GM18868 (cell line): Measurements from ENCODE around the gene CXCL3.

ENCODE experiments used
- ATAC-seq: cut with Tn5 transposase; IDR thresholded peaks from one replicate; pipeline ENCODE4 v1.9.1; 2021; ENCODE audit warnings: mild to moderate bottlenecking, moderate library complexity; ENCODE audit not compliant: unreplicated experiment

Gene CXCL3

DNA sequence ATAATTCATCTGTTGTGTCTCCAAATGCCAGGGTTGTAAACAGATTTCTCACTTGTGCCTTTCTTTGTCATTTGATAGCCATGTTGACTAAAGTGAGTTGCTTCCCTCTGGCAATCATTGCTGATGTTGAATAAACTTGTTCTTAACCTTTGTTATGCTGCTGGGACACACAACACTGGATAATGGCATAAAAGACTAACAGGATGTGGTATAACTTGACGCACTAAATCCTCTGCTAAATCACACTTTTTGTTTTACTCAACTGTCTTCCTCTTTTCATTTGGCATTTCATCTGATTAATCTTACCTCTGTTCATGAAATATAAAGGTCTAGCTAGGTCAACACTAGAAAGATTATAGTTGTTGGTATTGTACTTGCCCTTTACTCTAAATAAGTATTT lies 22.4 kb downstream of the CXCL3 start:
- ATAC-seq: no peak

DNA sequence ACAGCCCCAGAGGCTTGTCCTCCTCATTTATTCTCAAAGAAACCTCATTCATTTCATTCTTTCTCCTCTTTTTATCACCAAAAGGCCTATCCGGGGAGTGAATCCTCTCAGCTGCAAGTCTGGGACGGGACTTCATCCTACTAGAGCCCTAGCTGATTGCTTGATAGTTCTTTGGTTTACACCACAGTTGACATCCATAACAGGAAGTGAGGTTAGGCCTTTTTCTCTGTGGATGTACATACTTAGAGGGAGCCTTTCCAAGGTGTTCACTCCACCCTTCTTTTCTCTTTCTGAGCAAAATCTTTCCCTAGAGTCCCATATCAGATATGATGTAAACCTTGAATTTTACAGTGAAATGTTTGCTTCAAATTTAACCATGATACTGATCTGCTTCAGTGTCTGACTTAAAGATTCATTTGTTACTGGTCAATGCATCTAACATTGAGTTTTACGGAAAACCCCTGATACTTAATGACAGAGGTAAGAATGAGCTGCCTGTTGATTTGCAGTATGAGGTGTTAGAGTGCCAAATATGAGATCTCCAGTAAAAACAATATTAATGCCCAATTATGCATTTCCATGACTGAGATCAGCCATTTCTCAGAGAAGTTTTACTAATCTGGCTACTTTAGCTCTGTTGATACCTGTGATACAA lies 23.2 kb downstream of the CXCL3 start:
- no peak for ATAC-seq

DNA sequence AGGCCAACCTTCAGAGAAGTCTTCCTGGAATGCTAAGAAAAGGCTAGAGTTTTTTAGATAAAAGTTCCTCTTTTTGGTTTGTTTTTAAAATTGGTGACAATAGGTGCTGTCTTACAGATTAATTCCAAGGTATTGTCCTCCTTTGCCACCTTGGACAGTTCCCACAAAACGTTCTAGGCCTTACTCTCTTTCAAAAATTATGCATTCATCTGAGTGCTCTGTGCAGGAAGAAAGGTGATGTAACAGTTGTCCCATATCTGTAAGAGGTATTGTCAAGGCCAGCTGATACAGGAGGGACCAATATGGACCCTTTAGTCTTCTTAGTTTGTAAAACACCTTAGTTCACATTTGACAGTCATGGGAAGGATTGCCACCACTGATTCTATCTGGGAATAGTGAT lies 24.2 kb downstream of the CXCL3 start:
- no peak for ATAC-seq

DNA sequence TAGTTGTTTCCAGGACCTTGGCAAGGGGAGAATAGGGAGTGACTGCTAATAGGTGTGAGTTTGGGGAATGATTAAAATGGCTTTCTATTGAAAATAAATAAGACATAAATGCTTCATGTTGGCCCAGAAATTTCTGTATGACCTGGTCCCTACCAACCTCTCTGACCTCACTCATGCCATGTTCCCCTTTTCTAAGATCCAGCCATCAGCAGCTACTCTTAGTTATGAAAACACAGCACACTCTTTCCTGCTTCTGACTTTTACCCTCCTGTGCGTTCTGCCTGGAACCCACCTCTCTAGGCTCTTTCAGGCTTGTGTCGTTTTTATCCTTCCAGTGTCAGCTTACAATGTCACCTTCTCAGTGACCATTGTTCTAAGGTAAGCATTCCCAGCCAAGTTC lies 25.2 kb downstream of the CXCL3 start:
- ATAC-seq: no peak

DNA sequence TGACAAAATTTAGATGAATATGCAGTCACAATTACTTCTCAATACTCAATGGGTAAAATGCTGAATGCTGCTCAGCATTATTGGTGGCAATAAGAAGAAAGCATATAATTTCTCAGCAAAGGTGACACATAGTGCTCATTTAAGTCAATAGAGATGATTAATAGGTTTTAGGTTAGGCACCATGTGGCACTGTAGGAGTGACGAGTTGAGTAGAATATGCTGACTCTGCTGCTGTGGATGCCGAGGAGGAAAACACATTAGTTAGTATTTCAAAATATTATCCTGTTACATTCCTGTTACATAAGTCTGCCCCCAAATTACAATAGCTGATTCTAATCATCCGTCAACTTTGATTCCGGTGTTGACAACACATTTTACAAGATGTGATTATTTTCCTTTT lies 26.4 kb downstream of the CXCL3 start:
- ATAC-seq: no peak

DNA sequence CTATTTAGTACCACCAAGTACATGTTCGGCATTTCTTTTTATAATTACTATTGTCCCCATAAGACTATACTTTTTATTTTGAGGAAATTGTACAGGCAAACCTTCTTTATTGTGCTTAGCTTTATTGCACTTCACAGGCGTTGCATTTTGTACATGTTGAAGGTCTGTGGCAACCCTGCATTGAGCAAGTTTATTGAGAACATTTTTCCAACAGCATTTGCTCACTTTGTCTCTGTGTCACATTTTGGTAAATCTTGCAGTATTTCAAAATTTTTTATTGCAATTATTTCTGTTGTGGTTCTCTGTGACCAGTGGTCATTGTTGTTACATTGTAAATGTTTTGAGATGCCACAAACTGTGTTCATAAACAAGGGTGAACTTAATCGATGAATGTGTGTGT lies 29.2 kb downstream of the CXCL3 start:
- no peak for ATAC-seq

DNA sequence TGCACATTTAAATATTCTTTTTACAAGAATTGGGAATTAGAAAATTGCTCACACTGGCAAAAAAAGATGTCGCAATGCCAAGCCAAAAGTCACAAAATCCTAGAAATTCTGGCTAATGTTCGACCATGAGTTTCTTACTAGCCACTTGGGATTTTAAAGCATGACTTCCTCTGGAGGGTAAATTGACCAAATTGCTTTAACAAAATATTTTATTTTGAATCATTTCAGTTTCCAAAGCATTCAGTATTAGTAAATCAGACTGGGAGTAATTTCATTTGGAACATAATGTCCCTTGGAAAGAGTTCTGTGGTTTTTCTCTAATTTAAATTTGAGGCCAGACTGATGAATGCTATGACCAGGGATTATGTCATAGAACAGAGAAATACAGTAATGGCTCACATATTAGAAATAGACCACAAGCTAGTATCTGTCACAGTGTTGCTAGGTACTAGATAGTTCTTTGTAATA lies 32.4 kb downstream of the CXCL3 start:
- no peak for ATAC-seq

DNA sequence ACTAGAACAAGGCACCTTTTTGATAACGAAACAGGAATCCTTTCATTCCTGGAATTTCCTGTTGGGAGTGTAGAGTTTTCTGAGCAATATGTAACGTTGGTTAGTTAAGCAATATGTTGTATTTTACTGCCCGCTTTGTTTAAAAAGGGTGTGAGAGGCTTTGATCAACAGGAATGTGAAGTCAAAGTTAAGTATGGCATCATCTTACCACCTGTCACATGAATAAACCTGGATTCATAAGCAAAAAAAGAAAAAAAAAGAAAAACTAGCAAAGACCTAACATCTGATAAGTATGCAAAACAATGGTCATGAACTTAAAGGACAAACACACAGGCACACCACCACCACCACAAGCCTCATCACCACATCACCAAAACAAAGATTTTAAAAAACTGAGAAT lies 33.0 kb downstream of the CXCL3 start:
- no peak for ATAC-seq

DNA sequence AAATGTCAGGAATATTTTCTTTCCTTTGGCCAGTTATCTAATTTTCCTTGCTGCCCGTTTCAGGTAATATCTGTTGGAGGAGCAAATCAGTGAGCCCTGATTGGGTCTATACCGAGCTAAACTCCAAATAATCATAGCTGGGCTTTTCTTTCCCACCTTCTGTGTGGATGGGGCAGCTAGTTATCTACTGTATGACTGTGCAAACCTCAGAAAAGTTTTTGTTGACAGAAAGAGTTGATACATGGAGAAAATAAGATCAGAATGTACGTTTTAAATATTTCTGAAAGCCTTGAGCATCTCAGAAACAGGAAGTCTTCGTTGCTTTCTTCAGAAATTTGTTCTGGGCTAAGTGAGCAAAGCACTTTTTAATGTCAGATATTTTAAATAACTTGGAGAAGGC lies 33.8 kb downstream of the CXCL3 start:
- ATAC-seq: no peak

DNA sequence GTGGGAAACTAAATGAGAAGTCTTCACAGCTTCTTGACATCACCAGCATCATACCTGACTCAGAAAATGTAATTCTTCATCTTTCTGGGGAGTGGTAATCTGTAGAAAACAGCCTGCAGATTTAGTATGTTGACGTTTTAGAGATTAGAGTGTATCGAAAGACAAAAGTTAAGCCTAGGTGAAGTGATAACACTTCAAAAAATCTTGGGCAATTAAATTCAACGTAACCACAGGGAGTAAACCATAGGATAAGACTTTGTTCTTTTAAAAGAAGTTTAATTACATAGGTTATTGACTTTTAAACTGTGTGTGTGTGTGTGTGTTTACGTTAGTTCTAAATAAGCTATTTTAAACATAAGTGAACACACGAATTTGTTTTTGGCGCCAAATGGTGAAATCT lies 38.2 kb downstream of the CXCL3 start:
- ATAC-seq: no peak

DNA sequence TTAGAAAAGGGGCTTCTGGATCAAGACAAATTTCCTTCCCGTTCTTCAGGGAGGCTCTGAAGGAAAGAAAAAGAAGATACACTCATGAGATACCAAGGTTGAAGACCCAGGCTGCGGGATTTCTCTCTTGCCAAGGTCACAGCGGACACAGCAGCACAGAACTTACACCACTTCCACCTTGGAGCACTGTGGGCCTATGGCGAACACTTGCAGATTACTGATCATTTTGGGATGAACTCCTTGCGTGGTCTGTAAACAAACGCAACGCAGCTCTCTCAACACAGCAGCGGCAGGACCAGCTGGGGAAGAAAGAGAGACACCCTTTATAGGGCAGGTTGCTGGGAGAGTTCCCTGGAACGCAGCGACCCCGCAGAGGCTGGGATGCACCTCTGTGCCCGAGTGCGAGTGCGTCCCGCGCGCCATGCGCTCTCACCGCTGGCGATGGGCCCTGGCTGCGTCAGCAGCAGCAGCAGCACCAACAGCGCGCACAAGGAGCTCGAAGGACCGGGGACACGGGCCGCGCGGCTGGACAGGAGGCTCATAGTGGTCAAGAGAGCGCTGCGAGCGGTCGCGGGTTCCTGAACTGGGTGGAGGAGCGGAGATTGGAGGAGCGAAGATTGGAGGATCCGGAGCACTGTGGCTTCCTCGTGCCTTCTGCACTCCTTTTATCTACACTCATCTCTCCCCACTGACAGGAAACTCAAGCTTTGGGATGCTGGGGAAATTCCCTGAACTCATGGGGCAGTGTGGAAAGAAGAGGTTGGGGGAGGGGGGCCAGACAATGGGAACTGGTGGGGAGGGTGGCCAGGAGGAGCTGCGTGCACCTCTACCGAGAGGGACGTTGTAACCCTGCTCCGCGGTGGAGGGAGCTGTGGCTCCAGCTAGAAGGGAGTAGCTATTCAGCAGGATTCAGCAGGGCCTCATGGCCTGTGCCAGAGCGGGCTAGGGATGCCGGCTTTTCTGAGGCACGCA lies 40.2 kb downstream of the CXCL3 start, which contains the start of gene CXCL5:
Gene CXCL5, minus strand, starts transcription at position 638 of the 972 bp plus-strand sequence. Its CDS starts 96 bp downstream, at position 542.
- ATAC-seq: no peak

DNA sequence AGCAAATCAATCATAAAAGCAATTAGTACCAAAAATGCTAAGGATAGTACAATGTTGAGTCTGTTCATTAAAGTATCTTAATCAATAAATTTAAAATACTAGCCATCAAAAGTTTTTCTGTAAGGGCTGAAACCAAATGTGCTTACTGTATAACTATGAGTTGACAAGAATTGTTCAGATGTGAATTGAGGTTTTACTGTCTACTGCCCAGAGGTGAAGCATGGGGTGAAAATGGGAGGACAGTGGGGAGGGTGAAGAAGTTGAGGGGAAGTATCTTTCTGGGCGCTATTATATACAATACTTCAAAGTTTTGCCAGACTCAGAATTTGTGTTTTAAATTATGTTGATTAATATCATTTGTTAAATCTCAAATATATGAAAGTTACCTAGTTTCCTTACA lies 46.4 kb downstream of the CXCL3 start:
- ATAC-seq: no peak

DNA sequence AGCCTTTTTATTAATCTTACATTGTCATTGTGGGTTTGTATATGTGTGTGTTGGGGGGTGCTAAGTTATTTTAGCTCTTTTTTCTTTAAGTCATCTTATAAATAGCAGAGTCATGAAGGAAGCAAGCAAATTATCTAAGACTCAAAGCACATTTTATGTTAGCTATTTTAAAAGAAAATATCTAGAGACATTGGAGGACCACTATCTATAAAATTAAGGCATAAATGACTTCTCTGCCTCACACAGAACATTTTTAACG lies 46.8 kb downstream of the CXCL3 start:
- ATAC-seq: no peak

DNA sequence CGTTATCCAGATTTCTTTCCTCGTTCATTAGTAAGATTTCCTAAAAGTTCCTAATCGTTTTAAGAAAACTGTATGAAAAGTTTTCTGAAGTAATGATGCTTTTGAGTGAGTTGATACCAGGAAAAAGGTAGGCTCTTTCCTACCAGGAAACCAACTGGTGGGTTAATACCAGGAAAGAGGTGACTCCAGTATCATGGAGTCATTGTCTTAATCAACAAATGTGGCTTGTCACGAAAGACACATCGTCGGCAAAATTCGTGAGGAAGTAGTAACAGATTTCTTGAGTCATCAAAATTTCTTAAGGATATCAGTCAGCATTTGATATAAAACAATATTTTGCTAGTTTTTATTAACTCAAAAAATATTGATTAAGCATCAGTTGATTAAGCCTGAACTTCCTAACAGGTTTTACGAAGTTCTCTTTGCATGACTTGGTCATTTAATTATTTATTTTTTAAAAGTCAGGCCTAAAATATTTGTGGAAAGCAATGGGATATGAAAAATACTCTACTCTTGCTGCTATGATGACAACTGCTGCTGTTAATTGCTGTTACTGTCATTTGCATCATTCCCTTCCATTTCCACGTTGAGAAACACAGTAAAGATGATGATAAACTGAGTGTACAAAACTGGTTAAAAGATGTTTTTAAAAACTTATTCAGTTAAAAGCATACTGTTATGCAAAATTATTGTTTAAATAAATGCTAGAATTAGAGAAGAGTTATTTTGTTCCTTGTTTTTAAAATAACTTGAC lies 47.3 kb downstream of the CXCL3 start:
- ATAC-seq: no peak

DNA sequence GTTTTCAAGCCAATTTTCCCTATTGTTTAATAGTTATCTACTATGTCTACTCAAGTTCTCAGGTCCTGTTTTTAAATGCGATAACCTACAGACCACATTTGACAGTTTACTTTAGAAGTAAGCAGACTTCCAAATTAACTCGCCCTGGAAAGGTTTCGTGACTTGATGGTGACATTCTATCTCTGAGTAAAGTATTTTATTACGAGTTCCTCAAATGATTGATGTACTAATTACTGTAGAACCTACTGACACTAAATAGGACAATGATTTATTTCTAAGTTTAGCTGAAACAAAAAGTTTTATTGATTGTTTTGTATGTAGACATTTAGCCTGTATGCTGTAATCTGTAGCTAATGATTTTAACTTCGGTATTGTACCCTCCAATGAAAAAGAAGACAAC lies 48.6 kb downstream of the CXCL3 start:
- no peak for ATAC-seq

DNA sequence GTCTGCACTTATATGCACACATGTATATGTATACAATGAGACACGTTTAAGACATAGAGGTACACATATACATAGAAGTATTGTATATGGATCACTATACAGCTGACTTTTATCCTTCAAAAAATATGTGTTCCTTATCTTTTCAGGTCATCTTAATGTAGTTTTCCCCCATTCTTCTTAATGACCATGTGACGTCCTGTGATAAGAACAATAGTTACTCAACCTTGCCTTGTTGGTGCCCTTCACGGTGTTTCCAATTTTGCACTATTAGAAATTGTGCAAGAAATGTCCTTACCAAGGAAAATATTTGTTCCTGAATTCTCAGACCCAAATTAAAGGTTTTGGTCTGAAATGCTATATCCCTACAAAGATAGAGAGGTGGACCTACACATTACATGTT lies 49.5 kb downstream of the CXCL3 start:
- ATAC-seq: no peak

DNA sequence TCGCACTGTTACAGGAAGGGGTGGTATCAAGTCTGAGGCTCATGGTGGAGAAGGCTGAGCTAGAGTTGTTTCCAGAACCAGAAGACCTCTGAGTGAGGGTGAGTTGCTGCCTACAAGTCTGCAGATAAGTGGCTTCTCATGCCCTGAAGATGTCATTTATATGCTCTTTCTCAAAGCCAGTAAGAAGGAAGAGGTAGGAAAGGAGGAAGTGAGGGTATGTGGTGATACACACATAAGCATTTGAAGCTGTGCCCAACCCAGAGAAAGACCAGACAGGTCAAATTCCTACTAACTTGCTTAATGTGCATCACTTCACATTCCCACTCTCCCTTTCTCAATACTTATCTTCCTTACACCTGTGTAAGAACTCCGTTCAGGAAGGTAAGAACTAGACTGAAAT lies 50.4 kb downstream of the CXCL3 start, which contains the start of gene PPBP:
Gene PPBP, minus strand, starts transcription at position 130 of the 400 bp plus-strand sequence. Its CDS starts 87 bp downstream, at position 43.
- no peak for ATAC-seq
